Spleen (tissue), 7 donors: Measurements from ENCODE around the gene MRPL21.

Source experiments
- POLR2A ChIP-seq, 3 donors: fragments of 450-650 bp; IDR thresholded peaks; one replicate each; pipeline ENCODE4 v1.5.1; 2017; ENCODE audit warnings: antibody characterized with exemption in 3 of 3, mild to moderate bottlenecking in 1 of 3
- TF ChIP-seq, protein P1 (sequence below), 11 experiments: fragments of 200-600 bp in 7 of 11; fragments of 450-650 bp in 4 of 11; sonication (generic) in 4 of 11; IDR thresholded peaks in 8 of 11; conservative IDR thresholded peaks in 3 of 11; 1 replicate in 7 of 11; 2 replicates in 4 of 11; pipeline versions ENCODE4 v1.4.0 to v1.8.0; 2016 to 2021; ENCODE audit warnings: antibody characterized with exemption in 11 of 11, inconsistent platforms in 4 of 11, mild to moderate bottlenecking in 1 of 11
- donor health status: DM: no; HTN: no; CAD: no; lungs with moderate emphysema.
- donor health status: DM: no; HTN: no; CAD: no.
- donor health status: DM: no; HTN: no; CAD: no.

DNA sequence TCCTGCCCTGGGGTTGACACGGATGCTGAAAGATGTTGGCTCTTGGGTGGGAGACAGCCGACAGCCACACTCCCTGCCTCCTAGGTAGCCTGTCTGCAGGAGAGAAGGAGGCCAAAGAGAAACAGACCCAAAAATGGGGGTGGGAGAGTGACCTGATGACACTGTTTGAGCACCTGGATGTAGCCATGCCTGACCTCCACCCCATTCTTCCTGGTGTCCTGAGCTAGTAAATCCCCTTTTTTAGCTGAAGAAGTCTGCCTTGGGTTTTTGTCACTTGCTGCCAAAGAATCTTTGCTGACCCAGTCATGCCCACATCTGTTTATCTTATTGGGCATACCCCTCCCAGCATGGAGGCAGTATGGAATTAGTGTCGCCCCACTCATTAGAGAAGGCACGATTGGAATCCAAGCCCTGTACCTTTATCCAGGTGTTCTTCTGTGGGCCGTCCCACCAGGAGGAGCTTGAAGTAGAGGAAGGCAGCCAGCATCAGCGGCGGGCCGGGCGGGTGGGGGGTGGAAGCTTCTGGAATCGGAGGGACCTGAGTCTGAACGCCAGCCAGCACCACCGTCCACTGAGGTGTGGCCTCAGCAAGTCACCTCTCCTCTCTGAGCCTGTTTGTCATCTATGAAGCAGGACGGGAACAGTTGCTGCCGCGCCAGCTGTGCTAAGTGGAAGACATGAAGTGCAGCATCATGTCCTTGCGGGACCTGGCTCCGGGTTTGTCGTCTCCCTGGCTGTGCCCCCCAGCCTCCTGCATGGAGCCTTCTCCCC lies 37.9 kb upstream of the MRPL21 start:
- TF ChIP-seq POLR2A (IDR thresholded peaks at IDR 0.05), result no peak
- TF ChIP-seq, protein P1, sequence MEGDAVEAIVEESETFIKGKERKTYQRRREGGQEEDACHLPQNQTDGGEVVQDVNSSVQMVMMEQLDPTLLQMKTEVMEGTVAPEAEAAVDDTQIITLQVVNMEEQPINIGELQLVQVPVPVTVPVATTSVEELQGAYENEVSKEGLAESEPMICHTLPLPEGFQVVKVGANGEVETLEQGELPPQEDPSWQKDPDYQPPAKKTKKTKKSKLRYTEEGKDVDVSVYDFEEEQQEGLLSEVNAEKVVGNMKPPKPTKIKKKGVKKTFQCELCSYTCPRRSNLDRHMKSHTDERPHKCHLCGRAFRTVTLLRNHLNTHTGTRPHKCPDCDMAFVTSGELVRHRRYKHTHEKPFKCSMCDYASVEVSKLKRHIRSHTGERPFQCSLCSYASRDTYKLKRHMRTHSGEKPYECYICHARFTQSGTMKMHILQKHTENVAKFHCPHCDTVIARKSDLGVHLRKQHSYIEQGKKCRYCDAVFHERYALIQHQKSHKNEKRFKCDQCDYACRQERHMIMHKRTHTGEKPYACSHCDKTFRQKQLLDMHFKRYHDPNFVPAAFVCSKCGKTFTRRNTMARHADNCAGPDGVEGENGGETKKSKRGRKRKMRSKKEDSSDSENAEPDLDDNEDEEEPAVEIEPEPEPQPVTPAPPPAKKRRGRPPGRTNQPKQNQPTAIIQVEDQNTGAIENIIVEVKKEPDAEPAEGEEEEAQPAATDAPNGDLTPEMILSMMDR (IDR thresholded peaks at IDR 0.05 in 8 of 11, conservative IDR thresholded peaks at IDR 0.05 in 3 of 11), result no peak
